NB4 (cell line): ENCODE measurements around the gene TPSB2.
"Not testable (repeated sequence)": the region's sequence is repeated elsewhere in the genome, so short reads cannot be mapped to it uniquely, and the experiment has no call there.

Source experiments
- POLR2A ChIP-seq: IDR thresholded peaks from 2 replicates; pipeline ENCODE4 v1.6.1; 2011; ENCODE audit warnings: mild to moderate bottlenecking; ENCODE audit not compliant: insufficient read length; ENCODE audit errors: extremely low read depth
- TF ChIP-seq, protein P1 (sequence below): IDR thresholded peaks from one replicate; pipeline ENCODE4 v1.5.1; 2012; ENCODE audit warnings: low read depth, low read length

DNA sequence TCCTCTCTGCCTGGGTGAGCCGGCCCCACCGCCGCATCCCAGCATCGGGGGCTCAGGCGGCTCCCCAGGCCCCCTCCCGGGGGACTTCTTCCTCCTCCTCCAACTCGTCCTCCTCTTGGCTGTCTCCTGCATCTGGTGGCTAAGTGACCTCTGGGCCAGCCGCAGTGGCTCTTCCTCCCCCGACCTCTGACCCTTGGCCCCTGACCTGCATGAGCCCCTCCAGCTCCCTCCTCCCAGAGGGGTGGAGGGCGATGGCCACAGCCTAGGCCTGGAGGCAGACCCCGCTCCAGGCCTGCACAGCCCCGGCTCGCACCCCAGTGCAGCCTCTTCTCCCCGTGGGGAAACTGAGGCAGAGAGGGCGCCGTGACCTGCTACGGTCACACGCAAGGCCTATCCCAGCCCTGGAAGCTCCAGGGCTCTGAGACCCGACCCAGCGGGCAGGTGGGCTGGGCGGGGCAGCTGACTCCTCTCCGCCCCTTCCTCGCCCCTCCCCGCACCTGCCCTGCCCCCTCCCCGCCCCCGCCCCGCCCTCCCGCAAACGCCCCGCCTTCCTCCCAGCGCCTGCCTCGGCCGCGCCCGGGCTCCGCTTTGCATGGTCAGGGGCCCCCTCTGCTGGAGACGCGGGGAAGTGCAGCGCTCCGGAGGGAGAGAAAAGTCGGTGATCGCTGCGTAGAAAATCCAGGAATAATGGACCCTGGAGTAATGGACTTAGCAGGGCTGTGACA lies 19.2 kb upstream of the TPSB2 start:
- TF ChIP-seq, protein P1, sequence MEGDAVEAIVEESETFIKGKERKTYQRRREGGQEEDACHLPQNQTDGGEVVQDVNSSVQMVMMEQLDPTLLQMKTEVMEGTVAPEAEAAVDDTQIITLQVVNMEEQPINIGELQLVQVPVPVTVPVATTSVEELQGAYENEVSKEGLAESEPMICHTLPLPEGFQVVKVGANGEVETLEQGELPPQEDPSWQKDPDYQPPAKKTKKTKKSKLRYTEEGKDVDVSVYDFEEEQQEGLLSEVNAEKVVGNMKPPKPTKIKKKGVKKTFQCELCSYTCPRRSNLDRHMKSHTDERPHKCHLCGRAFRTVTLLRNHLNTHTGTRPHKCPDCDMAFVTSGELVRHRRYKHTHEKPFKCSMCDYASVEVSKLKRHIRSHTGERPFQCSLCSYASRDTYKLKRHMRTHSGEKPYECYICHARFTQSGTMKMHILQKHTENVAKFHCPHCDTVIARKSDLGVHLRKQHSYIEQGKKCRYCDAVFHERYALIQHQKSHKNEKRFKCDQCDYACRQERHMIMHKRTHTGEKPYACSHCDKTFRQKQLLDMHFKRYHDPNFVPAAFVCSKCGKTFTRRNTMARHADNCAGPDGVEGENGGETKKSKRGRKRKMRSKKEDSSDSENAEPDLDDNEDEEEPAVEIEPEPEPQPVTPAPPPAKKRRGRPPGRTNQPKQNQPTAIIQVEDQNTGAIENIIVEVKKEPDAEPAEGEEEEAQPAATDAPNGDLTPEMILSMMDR, result not testable (repeated sequence)
- not testable (repeated sequence) for TF ChIP-seq POLR2A
